SK-N-SH (cell line): ENCODE measurements around the gene SCRN1. TPM values are rescaled to one million over a fixed set of nuclear protein-coding genes. Genes with fewer than 3 reads are reported as not detected.

Experiments used
- CTCF ChIA-PET: fragments of 300-600, 350-600 bp; formaldehyde crosslinking; extraction: SDS; loops from one replicate; lab custom pipeline; 2021; lab: Yijun Ruan, JAX
- POLR2A ChIA-PET: fragments of 350-600 bp; sonication (Branson Sonifier 250); formaldehyde crosslinking; extraction: SDS; loops from one replicate; lab custom pipeline; 2020; ENCODE audit warnings: antibody characterized with exemption, inconsistent platforms; lab: Yijun Ruan, JAX
- DNase-seq: peaks from one replicate; pipeline ENCODE4 v3.0.0; 2012
- H2AFZ ChIP-seq: fragments of 200-600 bp; sonication (generic); 2 replicates; pipeline ENCODE4 v1.8.1; 2016; ENCODE audit warnings: antibody characterized with exemption, mild to moderate bottlenecking, low read depth
- H3F3A ChIP-seq: fragments of 200-600 bp; sonication (generic); replicated peaks from 2 replicates; pipeline ENCODE3; 2016; ENCODE audit warnings: antibody characterized with exemption, mild to moderate bottlenecking; ENCODE audit not compliant: insufficient read depth
- H3K27ac ChIP-seq, 2 experiments: fragments of 200-500 bp in 1 of 2; fragments of 200-600 bp in 1 of 2; sonication (Bioruptor generic) in 1 of 2; sonication (generic), shearing (Covaris generic) in 1 of 2; 2 replicates each; pipeline versions ENCODE4 v1.5.1 to v1.6.1; 2014 to 2016; ENCODE audit warnings: low read depth in 2 of 2, inconsistent platforms in 1 of 2, low read length in 1 of 2, mild to moderate bottlenecking in 1 of 2, mixed read lengths in 1 of 2
- H3K27me3 ChIP-seq: fragments of 200-600 bp; sonication (generic), shearing (Covaris generic); 2 replicates; pipeline ENCODE4 v1.6.1; 2016; ENCODE audit warnings: mixed run types; ENCODE audit not compliant: insufficient read depth
- H3K36me3 ChIP-seq, 2 experiments: fragments of 200-500 bp in 1 of 2; fragments of 200-600 bp in 1 of 2; sonication (Bioruptor generic) in 1 of 2; sonication (generic) in 1 of 2; replicated peaks in 1 of 2; 2 replicates each; pipeline versions ENCODE3 to v1.5.1; 2014 to 2016; ENCODE audit warnings: low read length in 1 of 2, mild to moderate bottlenecking in 1 of 2; ENCODE audit not compliant: insufficient read depth in 2 of 2, control insufficient read depth in 1 of 2
- H3K4me1 ChIP-seq, 2 experiments: fragments of 200-500 bp in 1 of 2; fragments of 200-600 bp in 1 of 2; sonication (Bioruptor generic) in 1 of 2; sonication (generic), shearing (Covaris generic) in 1 of 2; 2 replicates each; pipeline versions ENCODE4 v1.5.1 to v1.6.1; 2014 to 2016; ENCODE audit warnings: low read depth in 1 of 2, low read length in 1 of 2, mixed run types in 1 of 2; ENCODE audit not compliant: insufficient read depth in 2 of 2, control insufficient read depth in 1 of 2
- H3K4me2 ChIP-seq: fragments of 200-600 bp; sonication (generic), shearing (Covaris generic); 2 replicates; pipeline ENCODE4 v1.6.1; 2017; ENCODE audit warnings: mixed run types
- H3K4me3 ChIP-seq, 2 experiments: fragments of 200-500 bp in 1 of 2; fragments of 200-600 bp in 1 of 2; sonication (Bioruptor generic) in 1 of 2; sonication (generic), shearing (Covaris generic) in 1 of 2; 2 replicates each; pipeline versions ENCODE4 v1.5.1 to v1.8.1; 2014 to 2016; ENCODE audit warnings: low read depth in 2 of 2, inconsistent platforms in 1 of 2, low read length in 1 of 2, mild to moderate bottlenecking in 1 of 2, mixed read lengths in 1 of 2, moderate library complexity in 1 of 2
- H3K79me2 ChIP-seq: fragments of 200-600 bp; sonication (generic); 2 replicates; pipeline ENCODE4 v1.8.1; 2017; ENCODE audit warnings: mild to moderate bottlenecking; ENCODE audit not compliant: insufficient read depth
- H3K9ac ChIP-seq: fragments of 200-600 bp; sonication (generic); 2 replicates; pipeline ENCODE4 v1.6.1; 2017; ENCODE audit warnings: mixed run types
- H3K9me2 ChIP-seq: fragments of 200-600 bp; sonication (generic); 2 replicates; pipeline ENCODE4 v1.6.1; 2017; ENCODE audit warnings: mixed run types
- H3K9me3 ChIP-seq: fragments of 200-600 bp; sonication (generic); 2 replicates; pipeline ENCODE4 v1.6.1; 2017; ENCODE audit warnings: mixed run types, mild to moderate bottlenecking, moderate library complexity
- H4K20me1 ChIP-seq: fragments of 200-600 bp; sonication (generic); 2 replicates; pipeline ENCODE4 v1.6.1; 2017; ENCODE audit warnings: mild to moderate bottlenecking, mixed run types; ENCODE audit not compliant: insufficient read depth
- CHD2 ChIP-seq: fragments of 150-350 bp; IDR thresholded peaks from 2 replicates; pipeline ENCODE4 v1.6.1; 2018; ENCODE audit warnings: low read length; ENCODE audit not compliant: partially characterized antibody
- ELF1 ChIP-seq: IDR thresholded peaks from 2 replicates; pipeline ENCODE4 v1.4.0; 2012
- EP300 ChIP-seq, 2 experiments: IDR thresholded peaks; 2 replicates each; pipeline versions ENCODE4 v1.4.0 to v1.6.1; 2012; ENCODE audit warnings: borderline replicate concordance in 1 of 2, low read depth in 1 of 2, low read length in 1 of 2
- EZH2phosphoT487 ChIP-seq: fragments of 200-600 bp; sonication (generic); IDR thresholded peaks from 2 replicates; pipeline ENCODE4 v1.6.1; 2017; ENCODE audit warnings: low read depth, mixed run types, mild to moderate bottlenecking, antibody characterized with exemption, moderate library complexity, borderline replicate concordance
- FOSL2 ChIP-seq: IDR thresholded peaks from 2 replicates; pipeline ENCODE4 v1.4.0; 2012; ENCODE audit warnings: low read depth, mild to moderate bottlenecking, moderate library complexity, borderline replicate concordance
- FOXJ3 ChIP-seq: sonication (generic); formaldehyde crosslinking; IDR thresholded peaks from 2 replicates; pipeline ENCODE4 v1.5.1; 2020; ENCODE audit warnings: mild to moderate bottlenecking, missing genetic modification reagents
- FOXM1 ChIP-seq: IDR thresholded peaks from 2 replicates; pipeline ENCODE4 v1.4.0; 2012; ENCODE audit warnings: low read depth, mild to moderate bottlenecking
- GABPA ChIP-seq: IDR thresholded peaks from 2 replicates; pipeline ENCODE4 v1.4.0; 2012; ENCODE audit warnings: low read depth, mild to moderate bottlenecking
- GATA2 ChIP-seq: sonication (generic); formaldehyde crosslinking; IDR thresholded peaks from 2 replicates; pipeline ENCODE4 v1.5.0; 2020; ENCODE audit warnings: mild to moderate bottlenecking, missing genetic modification reagents
- JUND ChIP-seq: IDR thresholded peaks from 2 replicates; pipeline ENCODE4 v1.4.0; 2012
- MAX ChIP-seq: IDR thresholded peaks from 2 replicates; pipeline ENCODE4 v1.4.0; 2012; ENCODE audit warnings: low read depth
- MEF2A ChIP-seq: IDR thresholded peaks from 2 replicates; pipeline ENCODE4 v1.4.0; 2012; ENCODE audit warnings: low read depth, borderline replicate concordance
- MXI1 ChIP-seq: IDR thresholded peaks from 2 replicates; pipeline ENCODE4 v1.6.1; 2012; ENCODE audit warnings: mild to moderate bottlenecking, low read depth, low read length, improper control_type of control experiment
- POLR2AphosphoS5 ChIP-seq: IDR thresholded peaks from 2 replicates; pipeline ENCODE4 v1.6.1; 2012; ENCODE audit warnings: low read depth, low read length
- RAD21 ChIP-seq: IDR thresholded peaks from 2 replicates; pipeline ENCODE4 v1.6.1; 2012; ENCODE audit warnings: mild to moderate bottlenecking, low read length
- RCOR1 ChIP-seq: fragments of 150-350 bp; IDR thresholded peaks from 2 replicates; pipeline ENCODE4 v1.6.1; 2017; ENCODE audit warnings: antibody characterized with exemption, low read length
- RFX5 ChIP-seq: IDR thresholded peaks from 2 replicates; pipeline ENCODE4 v1.6.1; 2012; ENCODE audit warnings: mild to moderate bottlenecking, improper control_type of control experiment, low read length
- RXRA ChIP-seq: IDR thresholded peaks from 2 replicates; pipeline ENCODE4 v1.4.0; 2012; ENCODE audit warnings: low read depth, mild to moderate bottlenecking, borderline replicate concordance
- SIN3A ChIP-seq: IDR thresholded peaks from 2 replicates; pipeline ENCODE4 v1.6.1; 2012; ENCODE audit warnings: low read depth, mild to moderate bottlenecking, low read length, moderate library complexity, borderline replicate concordance
- TCF12 ChIP-seq: IDR thresholded peaks from 2 replicates; pipeline ENCODE4 v1.4.0; 2012
- TEAD4 ChIP-seq: IDR thresholded peaks from 2 replicates; pipeline ENCODE4 v1.4.0; 2012; ENCODE audit warnings: mild to moderate bottlenecking, borderline replicate concordance; ENCODE audit not compliant: insufficient read depth
- YY1 ChIP-seq: IDR thresholded peaks from 2 replicates; pipeline ENCODE4 v1.4.0; 2012; ENCODE audit warnings: low read depth, mild to moderate bottlenecking
- ZBTB33 ChIP-seq: IDR thresholded peaks from 2 replicates; pipeline ENCODE4 v1.4.0; 2012; ENCODE audit warnings: low read depth, borderline replicate concordance
- WGBS: methylation state at CpG from one replicate; pipeline ENCODE4 v1.1.6; 2017; ENCODE audit warnings: low lambda C conversion rate; 5-methylcytosine and 5-hydroxymethylcytosine counted together
- polyA plus RNA-seq, 3 experiments: library from polyadenylated mRNA; depleted of rRNA; stranded (reverse); fragments of >200 nt; gene quantifications; 2 replicates each; pipeline ENCODE4 v1.2.3, GENCODE V29; 2012
- TF ChIP-seq, protein P1 (sequence below): fragments of 150-350 bp; IDR thresholded peaks from 2 replicates; pipeline ENCODE4 v1.6.1; 2017; ENCODE audit warnings: antibody characterized with exemption, low read length, low read depth, borderline replicate concordance
- TF ChIP-seq, protein P2 (sequence below): IDR thresholded peaks from 2 replicates; pipeline ENCODE4 v1.6.1; 2012; ENCODE audit warnings: mild to moderate bottlenecking, low read depth, low read length, moderate library complexity

The SCRN1 gene
- polyA plus RNA-seq, 1 of the 3 experiments (the other 2 are of a cell fraction) = 64.3 TPM

- H3K27me3 ChIP-seq = no peaks in the 10 kb centered on the region
- H3K9ac ChIP-seq = peak overlapping the region; percentile 92
- H3K9me3 ChIP-seq = peaks cover 12% of the 10 kb centered on the region
- no peaks in the 10 kb centered on the region for H3K9me2 ChIP-seq
- DNase-seq = peak; percentile 83
- ChIA-PET POLR2A (interaction anchor here (0.7 to 1.2 kb wide), 2 partner anchors 8 to 11 kb away, joined by 4 read pairs; no protein-coding TSS in a partner anchor), CTCF (interaction anchor here (0.6 to 5.9 kb wide), 11 partner anchors 8 to 110 kb away, joined by 3 to 21 read pairs (median 3); no protein-coding TSS in a partner anchor)
- H3K4me3 ChIP-seq = peak overlapping the region; percentile 87
- peaks cover 0 to 3% of the 10 kb centered on the region in 2 experiments for H3K36me3 ChIP-seq
- H3K79me2 ChIP-seq = peaks cover 65% of the 10 kb centered on the region
- peaks cover 29% of the 10 kb centered on the region for H3F3A ChIP-seq
- H3K4me2 ChIP-seq = peak overlapping the region; percentile 91
- peak overlapping the region; percentile 88 to 90 for H3K27ac ChIP-seq
- H3K4me1 ChIP-seq = peaks cover 6 to 10% of the 10 kb centered on the region in 2 experiments; a peak in 2 of 4 replicates
- 19% methylated on average over 28 of the region's 75 CpGs for WGBS
- no peaks in the 10 kb centered on the region for H4K20me1 ChIP-seq
- H2AFZ ChIP-seq = peak overlapping the region; percentile 84
- no peak for TF ChIP-seq FOXM1
- TF ChIP-seq RXRA = no peak
- TF ChIP-seq ZBTB33 = no peak
- TF ChIP-seq EZH2phosphoT487 = no peak
- TF ChIP-seq, protein P1, sequence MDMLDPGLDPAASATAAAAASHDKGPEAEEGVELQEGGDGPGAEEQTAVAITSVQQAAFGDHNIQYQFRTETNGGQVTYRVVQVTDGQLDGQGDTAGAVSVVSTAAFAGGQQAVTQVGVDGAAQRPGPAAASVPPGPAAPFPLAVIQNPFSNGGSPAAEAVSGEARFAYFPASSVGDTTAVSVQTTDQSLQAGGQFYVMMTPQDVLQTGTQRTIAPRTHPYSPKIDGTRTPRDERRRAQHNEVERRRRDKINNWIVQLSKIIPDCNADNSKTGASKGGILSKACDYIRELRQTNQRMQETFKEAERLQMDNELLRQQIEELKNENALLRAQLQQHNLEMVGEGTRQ = no peak
- TF ChIP-seq GABPA = no peak; the same call in 1 of the 2 replicates
- no peak for TF ChIP-seq TCF12
- no peak for TF ChIP-seq RFX5
- 0 out of 2 replicates have a peak, but pooled peaks have one; percentile 12 for TF ChIP-seq TEAD4
- TF ChIP-seq, protein P2, sequence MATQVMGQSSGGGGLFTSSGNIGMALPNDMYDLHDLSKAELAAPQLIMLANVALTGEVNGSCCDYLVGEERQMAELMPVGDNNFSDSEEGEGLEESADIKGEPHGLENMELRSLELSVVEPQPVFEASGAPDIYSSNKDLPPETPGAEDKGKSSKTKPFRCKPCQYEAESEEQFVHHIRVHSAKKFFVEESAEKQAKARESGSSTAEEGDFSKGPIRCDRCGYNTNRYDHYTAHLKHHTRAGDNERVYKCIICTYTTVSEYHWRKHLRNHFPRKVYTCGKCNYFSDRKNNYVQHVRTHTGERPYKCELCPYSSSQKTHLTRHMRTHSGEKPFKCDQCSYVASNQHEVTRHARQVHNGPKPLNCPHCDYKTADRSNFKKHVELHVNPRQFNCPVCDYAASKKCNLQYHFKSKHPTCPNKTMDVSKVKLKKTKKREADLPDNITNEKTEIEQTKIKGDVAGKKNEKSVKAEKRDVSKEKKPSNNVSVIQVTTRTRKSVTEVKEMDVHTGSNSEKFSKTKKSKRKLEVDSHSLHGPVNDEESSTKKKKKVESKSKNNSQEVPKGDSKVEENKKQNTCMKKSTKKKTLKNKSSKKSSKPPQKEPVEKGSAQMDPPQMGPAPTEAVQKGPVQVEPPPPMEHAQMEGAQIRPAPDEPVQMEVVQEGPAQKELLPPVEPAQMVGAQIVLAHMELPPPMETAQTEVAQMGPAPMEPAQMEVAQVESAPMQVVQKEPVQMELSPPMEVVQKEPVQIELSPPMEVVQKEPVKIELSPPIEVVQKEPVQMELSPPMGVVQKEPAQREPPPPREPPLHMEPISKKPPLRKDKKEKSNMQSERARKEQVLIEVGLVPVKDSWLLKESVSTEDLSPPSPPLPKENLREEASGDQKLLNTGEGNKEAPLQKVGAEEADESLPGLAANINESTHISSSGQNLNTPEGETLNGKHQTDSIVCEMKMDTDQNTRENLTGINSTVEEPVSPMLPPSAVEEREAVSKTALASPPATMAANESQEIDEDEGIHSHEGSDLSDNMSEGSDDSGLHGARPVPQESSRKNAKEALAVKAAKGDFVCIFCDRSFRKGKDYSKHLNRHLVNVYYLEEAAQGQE = 0 out of 2 replicates have a peak, but pooled peaks have one; percentile 17
- TF ChIP-seq ELF1 = no peak
- TF ChIP-seq FOXJ3 (CRISPR knock-in tag) = no peak
- TF ChIP-seq MAX = peak; percentile 68; the same call in 1 of the 2 replicates
- no peak for TF ChIP-seq RAD21
- TF ChIP-seq MEF2A = no peak
- no peak for TF ChIP-seq GATA2 (CRISPR knock-in tag)
- TF ChIP-seq FOSL2 = no peak
- peak; percentile 21; the same call in 1 of the 2 replicates for TF ChIP-seq POLR2AphosphoS5
- TF ChIP-seq EP300 (IDR thresholded peaks at IDR 0.05; ENCODE audit: borderline replicate concordance in 1 of 2, low read depth in 1 of 2, low read length in 1 of 2) = no peak
- TF ChIP-seq CHD2 = peak; percentile 42
- no peak for TF ChIP-seq JUND
- no peak for TF ChIP-seq SIN3A
- peak; percentile 86 for TF ChIP-seq YY1
- TF ChIP-seq MXI1 = peak; percentile 86
- TF ChIP-seq RCOR1 = no peak
Measured at GRCh38 chr7:29988424-29989256, 961 bp downstream of the SCRN1 start.
